Loucy (cell line): Measurements from ENCODE around the gene OR51G2.

ENCODE experiments used
- H2AFZ ChIP-seq: fragments of 200-600 bp; sonication (generic); 2 replicates; pipeline ENCODE4 v1.6.0; 2016; ENCODE audit warnings: antibody characterized with exemption, mild to moderate bottlenecking, low read length, moderate library complexity
- H3F3A ChIP-seq: fragments of 200-600 bp; 2 replicates; pipeline ENCODE4 v1.6.0; 2016; ENCODE audit warnings: antibody characterized with exemption, low read depth, mild to moderate bottlenecking
- H3K27me3 ChIP-seq: fragments of 200-600 bp; sonication (generic); 2 replicates; pipeline ENCODE4 v1.6.1; 2014; ENCODE audit warnings: low read length, mild to moderate bottlenecking; ENCODE audit not compliant: insufficient read depth, poor library complexity, severe bottlenecking
- H3K36me3 ChIP-seq: fragments of 200-600 bp; sonication (generic); 2 replicates; pipeline ENCODE4 v1.6.1; 2016; ENCODE audit warnings: low read length; ENCODE audit not compliant: insufficient read depth
- H3K4me1 ChIP-seq: fragments of 200-600 bp; sonication (generic); 2 replicates; pipeline ENCODE4 v1.5.1; 2014; ENCODE audit warnings: low read length, mild to moderate bottlenecking; ENCODE audit not compliant: insufficient read depth, poor library complexity, severe bottlenecking
- H3K4me2 ChIP-seq: fragments of 200-600 bp; sonication (generic); 2 replicates; pipeline ENCODE4 v1.6.0; 2014; ENCODE audit warnings: antibody characterized with exemption, low read length, low read depth, mild to moderate bottlenecking; ENCODE audit not compliant: poor library complexity, severe bottlenecking
- H3K4me3 ChIP-seq: fragments of 200-600 bp; sonication (generic); 2 replicates; pipeline ENCODE4 v1.5.1; 2014; ENCODE audit warnings: low read length, mild to moderate bottlenecking, mixed read lengths; ENCODE audit not compliant: poor library complexity, severe bottlenecking
- H3K79me2 ChIP-seq: fragments of 200-600 bp; sonication (generic); 2 replicates; pipeline ENCODE4 v1.6.1; 2014; ENCODE audit warnings: low read length; ENCODE audit not compliant: insufficient read depth
- H3K9ac ChIP-seq: fragments of 200-600 bp; sonication (generic); 2 replicates; pipeline ENCODE4 v1.6.0; 2014; ENCODE audit warnings: mild to moderate bottlenecking, low read depth, low read length, moderate library complexity; ENCODE audit not compliant: poor library complexity, severe bottlenecking
- H3K9me2 ChIP-seq: fragments of 200-600 bp; sonication (generic); replicated peaks from 2 replicates; pipeline ENCODE4 v1.6.1; 2016; ENCODE audit warnings: low read depth, low read length, mixed read lengths
- H3K9me3 ChIP-seq: fragments of 200-600 bp; sonication (generic); 2 replicates; pipeline ENCODE4 v1.6.1; 2014; ENCODE audit warnings: mild to moderate bottlenecking, antibody characterized with exemption, low read length, low read depth; ENCODE audit not compliant: insufficient read depth
- H4K20me1 ChIP-seq: fragments of 200-600 bp; sonication (generic); 2 replicates; pipeline ENCODE4 v1.6.0; 2014; ENCODE audit warnings: antibody characterized with exemption, low read length, mild to moderate bottlenecking; ENCODE audit not compliant: insufficient read depth, poor library complexity, severe bottlenecking
- EZH2phosphoT487 ChIP-seq: fragments of 200-600 bp; IDR thresholded peaks from 2 replicates; pipeline ENCODE4 v1.6.1; 2018; ENCODE audit warnings: antibody characterized with exemption, mild to moderate bottlenecking, moderate library complexity, borderline replicate concordance
- TF ChIP-seq, protein P1 (sequence below): fragments of 200-600 bp; sonication (generic); conservative IDR thresholded peaks from 2 replicates; pipeline ENCODE4 v1.5.1; 2014; ENCODE audit warnings: mild to moderate bottlenecking, antibody characterized with exemption, low read length

The OR51G2 gene

DNA sequence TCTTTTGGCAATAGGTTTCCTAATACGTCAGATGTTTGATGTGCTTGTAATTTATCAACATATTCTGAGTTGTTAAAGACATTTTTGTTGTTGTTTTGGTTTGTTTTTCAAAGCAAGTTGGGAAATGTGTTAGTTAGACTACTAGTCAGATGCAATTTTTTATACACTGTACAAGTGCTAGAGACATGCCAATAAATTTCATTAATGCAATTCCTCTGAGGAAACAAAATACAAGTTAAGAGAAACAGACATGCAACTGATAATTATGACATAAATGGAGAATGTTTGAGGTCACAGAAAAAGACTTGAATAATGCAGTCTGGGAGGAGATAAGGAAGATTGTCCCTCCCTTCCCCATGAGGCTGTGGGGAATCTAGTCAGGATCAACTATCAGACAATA, 31.6 kb downstream of the OR51G2 start:
- H3K27me3 ChIP-seq, result no peaks in the 10 kb centered on the region
- H3K79me2 ChIP-seq, result no peaks in the 10 kb centered on the region
- H3K4me2 ChIP-seq, result no peak overlapping the region
- H3K36me3 ChIP-seq, result no peaks in the 10 kb centered on the region
- no peak overlapping the region for H3K4me3 ChIP-seq
- no peaks in the 10 kb centered on the region for H3K9me3 ChIP-seq
- no peaks in the 10 kb centered on the region for H4K20me1 ChIP-seq
- H3K4me1 ChIP-seq, result no peaks in the 10 kb centered on the region
- no peak overlapping the region for H2AFZ ChIP-seq
- H3K9ac ChIP-seq, result no peak overlapping the region
- no peaks in the 10 kb centered on the region for H3F3A ChIP-seq
- H3K9me2 ChIP-seq, result no peaks in the 10 kb centered on the region; the same call in 1 of the 2 replicates
- no peak for TF ChIP-seq EZH2phosphoT487
- TF ChIP-seq, protein P1, sequence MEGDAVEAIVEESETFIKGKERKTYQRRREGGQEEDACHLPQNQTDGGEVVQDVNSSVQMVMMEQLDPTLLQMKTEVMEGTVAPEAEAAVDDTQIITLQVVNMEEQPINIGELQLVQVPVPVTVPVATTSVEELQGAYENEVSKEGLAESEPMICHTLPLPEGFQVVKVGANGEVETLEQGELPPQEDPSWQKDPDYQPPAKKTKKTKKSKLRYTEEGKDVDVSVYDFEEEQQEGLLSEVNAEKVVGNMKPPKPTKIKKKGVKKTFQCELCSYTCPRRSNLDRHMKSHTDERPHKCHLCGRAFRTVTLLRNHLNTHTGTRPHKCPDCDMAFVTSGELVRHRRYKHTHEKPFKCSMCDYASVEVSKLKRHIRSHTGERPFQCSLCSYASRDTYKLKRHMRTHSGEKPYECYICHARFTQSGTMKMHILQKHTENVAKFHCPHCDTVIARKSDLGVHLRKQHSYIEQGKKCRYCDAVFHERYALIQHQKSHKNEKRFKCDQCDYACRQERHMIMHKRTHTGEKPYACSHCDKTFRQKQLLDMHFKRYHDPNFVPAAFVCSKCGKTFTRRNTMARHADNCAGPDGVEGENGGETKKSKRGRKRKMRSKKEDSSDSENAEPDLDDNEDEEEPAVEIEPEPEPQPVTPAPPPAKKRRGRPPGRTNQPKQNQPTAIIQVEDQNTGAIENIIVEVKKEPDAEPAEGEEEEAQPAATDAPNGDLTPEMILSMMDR, result no peak

DNA sequence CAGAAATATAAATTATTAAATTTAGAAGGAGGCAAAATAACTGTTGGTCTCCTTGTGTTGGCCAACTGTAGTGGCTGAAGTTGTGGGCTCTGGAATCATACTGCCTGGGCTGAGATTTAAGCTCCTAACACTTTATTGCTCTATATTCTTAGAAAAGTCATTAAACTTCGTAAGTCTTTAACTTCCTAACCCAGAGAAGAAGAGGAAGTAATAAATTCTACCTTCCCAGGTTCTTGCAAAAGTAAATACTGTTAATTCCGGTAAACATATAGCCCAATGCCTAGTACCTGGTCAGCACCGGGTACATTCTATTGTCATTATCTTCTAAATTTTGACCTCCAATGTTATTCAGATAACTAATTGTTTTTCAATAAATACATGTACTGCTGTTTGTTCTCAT, 33.0 kb downstream of the OR51G2 start:
- no peaks in the 10 kb centered on the region for H3K27me3 ChIP-seq
- H3K9me2 ChIP-seq, result no peaks in the 10 kb centered on the region; the same call in 1 of the 2 replicates
- H3K9me3 ChIP-seq, result no peaks in the 10 kb centered on the region
- no peak overlapping the region for H3K4me3 ChIP-seq
- no peaks in the 10 kb centered on the region for H4K20me1 ChIP-seq
- H3K4me2 ChIP-seq, result no peak overlapping the region
- no peak overlapping the region for H3K9ac ChIP-seq
- no peak for TF ChIP-seq EZH2phosphoT487
- TF ChIP-seq, protein P1, result no peak
- no peaks in the 10 kb centered on the region for H3K36me3 ChIP-seq
- no peaks in the 10 kb centered on the region for H3F3A ChIP-seq
- no peak overlapping the region for H2AFZ ChIP-seq
- H3K79me2 ChIP-seq, result no peaks in the 10 kb centered on the region
- H3K4me1 ChIP-seq, result no peaks in the 10 kb centered on the region

GRCh38 chr11:4884361-4884760, 34.8 kb downstream of the OR51G2 start:
- H2AFZ ChIP-seq, result no peak overlapping the region
- no peaks in the 10 kb centered on the region for H3K79me2 ChIP-seq
- H3K4me1 ChIP-seq, result no peaks in the 10 kb centered on the region
- TF ChIP-seq, protein P1, result no peak
- TF ChIP-seq EZH2phosphoT487, result no peak
- H3K36me3 ChIP-seq, result no peaks in the 10 kb centered on the region
- H3K9me2 ChIP-seq, result no peaks in the 10 kb centered on the region; the same call in 1 of the 2 replicates
- H3F3A ChIP-seq, result no peaks in the 10 kb centered on the region
- H3K4me3 ChIP-seq, result no peak overlapping the region
- no peaks in the 10 kb centered on the region for H4K20me1 ChIP-seq
- no peaks in the 10 kb centered on the region for H3K9me3 ChIP-seq
- H3K27me3 ChIP-seq, result no peaks in the 10 kb centered on the region
- H3K9ac ChIP-seq, result no peak overlapping the region
- no peak overlapping the region for H3K4me2 ChIP-seq
